ENCODE measurements around the gene ATOX1.

The ATOX1 gene

DNA sequence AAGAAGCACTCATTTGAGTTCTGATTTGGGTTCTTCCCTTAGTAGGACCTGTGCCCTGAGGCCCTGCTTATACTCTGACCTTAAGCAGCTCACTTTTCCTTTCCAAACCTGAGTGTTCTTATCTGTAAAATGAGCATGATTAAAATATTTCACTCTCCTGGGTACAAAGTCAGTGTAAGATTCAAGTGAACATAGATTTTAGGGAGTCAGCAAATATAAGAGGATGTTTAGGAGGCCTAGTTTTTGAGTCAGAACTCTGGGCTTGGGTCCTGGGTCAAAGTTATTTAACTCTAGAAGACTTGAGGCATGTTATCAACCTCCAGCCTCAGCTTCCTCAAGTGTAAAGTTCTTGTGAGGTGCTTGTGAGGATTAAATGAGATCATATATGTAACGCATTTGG, 63.0 kb downstream of the ATOX1 start:
- no peak for DNase-seq

DNA sequence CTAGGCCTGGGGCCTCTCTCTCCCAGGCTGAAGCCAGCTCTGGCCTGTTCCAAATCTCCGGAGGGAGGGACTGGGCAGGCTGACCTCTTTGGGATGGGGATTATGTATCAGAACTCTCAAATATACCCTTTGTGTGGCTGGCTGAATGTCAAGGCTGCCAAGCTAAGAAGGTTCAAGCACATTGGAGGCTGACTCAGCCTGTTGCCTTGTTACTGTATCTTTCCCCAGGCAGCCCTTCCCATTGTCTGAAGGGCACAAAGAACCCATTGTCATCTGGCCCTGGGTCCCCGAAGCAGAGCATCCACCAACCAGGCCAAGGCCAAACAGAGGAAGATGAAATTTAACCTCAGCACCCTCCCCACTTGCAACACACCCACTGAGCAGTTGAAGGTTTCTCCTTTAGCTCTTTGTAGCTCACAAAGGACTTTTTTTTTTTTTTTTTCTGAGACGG, 64.4 kb downstream of the ATOX1 start:
- no peak for DNase-seq
